Loucy (cell line): ENCODE data around the gene SLC6A6.

Experiments
- EZH2phosphoT487 ChIP-seq: fragments of 200-600 bp; IDR thresholded peaks from 2 replicates; pipeline ENCODE4 v1.6.1; 2018; ENCODE audit warnings: antibody characterized with exemption, mild to moderate bottlenecking, moderate library complexity, borderline replicate concordance
- TF ChIP-seq, protein P1 (sequence below): fragments of 200-600 bp; sonication (generic); conservative IDR thresholded peaks from 2 replicates; pipeline ENCODE4 v1.5.1; 2014; ENCODE audit warnings: mild to moderate bottlenecking, antibody characterized with exemption, low read length

DNA sequence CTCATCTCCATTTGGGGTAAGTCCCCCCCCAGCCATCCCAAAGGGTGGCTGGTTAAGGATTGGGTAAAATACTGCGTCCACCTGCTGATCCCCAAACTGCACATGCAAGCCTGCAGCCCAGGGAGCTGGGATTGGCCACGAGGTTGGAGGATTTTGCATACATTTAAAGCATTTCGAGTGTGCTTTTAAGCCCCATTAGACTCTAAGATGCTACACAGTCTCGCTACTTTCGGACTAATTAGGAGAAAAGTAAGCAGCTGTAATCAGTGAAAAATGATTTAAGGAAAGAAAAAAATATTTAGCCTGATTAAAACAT is 23.9 kb downstream of the SLC6A6 start:
- TF ChIP-seq, protein P1, sequence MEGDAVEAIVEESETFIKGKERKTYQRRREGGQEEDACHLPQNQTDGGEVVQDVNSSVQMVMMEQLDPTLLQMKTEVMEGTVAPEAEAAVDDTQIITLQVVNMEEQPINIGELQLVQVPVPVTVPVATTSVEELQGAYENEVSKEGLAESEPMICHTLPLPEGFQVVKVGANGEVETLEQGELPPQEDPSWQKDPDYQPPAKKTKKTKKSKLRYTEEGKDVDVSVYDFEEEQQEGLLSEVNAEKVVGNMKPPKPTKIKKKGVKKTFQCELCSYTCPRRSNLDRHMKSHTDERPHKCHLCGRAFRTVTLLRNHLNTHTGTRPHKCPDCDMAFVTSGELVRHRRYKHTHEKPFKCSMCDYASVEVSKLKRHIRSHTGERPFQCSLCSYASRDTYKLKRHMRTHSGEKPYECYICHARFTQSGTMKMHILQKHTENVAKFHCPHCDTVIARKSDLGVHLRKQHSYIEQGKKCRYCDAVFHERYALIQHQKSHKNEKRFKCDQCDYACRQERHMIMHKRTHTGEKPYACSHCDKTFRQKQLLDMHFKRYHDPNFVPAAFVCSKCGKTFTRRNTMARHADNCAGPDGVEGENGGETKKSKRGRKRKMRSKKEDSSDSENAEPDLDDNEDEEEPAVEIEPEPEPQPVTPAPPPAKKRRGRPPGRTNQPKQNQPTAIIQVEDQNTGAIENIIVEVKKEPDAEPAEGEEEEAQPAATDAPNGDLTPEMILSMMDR, result no peak
- no peak for TF ChIP-seq EZH2phosphoT487
